Upper lobe of left lung (tissue), 4 donors: ENCODE results near the gene ACER2.

ENCODE experiments used
- EP300 ChIP-seq, 4 donors: sonication (generic); formaldehyde crosslinking; IDR thresholded peaks; one replicate each; pipeline ENCODE4 v1.5.1; 2017; ENCODE audit warnings: antibody characterized with exemption in 4 of 4, control low read depth in 2 of 4
- POLR2A ChIP-seq, 4 donors: fragments of 450-650 bp; IDR thresholded peaks; one replicate each; pipeline ENCODE4 v1.5.1; 2016 to 2017; ENCODE audit warnings: antibody characterized with exemption in 4 of 4, mild to moderate bottlenecking in 2 of 4
- POLR2AphosphoS5 ChIP-seq, 2 donors: sonication (generic); formaldehyde crosslinking; IDR thresholded peaks; one replicate each; pipeline ENCODE4 v1.5.1; 2017; ENCODE audit warnings: antibody characterized with exemption in 2 of 2
- TF ChIP-seq, protein P1 (sequence below), 6 experiments: fragments of 450-650 bp in 4 of 6; fragments of 200-600 bp in 2 of 6; sonication (generic) in 2 of 6; IDR thresholded peaks; one replicate each; pipeline ENCODE4 v1.5.1; 2016 to 2019; ENCODE audit warnings: antibody characterized with exemption in 6 of 6

DNA sequence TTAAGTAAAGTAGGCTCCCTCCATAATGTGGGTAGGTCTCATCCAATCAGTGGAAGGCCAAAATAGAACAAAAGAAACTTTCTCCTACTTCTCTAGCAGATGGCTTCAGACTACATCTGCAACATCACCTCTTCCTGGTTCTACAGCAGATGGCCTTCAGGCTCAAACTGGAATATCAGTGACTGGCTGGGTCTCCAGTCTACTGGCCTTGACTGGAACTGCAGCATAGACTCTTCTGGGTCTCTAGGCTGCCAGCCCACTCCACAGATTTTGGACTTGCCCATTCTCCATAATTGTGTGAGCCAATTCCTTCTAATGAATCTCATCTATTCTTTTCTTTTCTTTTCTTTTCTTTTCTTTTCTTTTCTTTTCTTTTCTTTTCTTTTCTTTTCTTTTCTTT, 64.8 kb downstream of the ACER2 start:
- TF ChIP-seq POLR2A (IDR thresholded peaks at IDR 0.05) (no peak), EP300 (IDR thresholded peaks at IDR 0.05) (no peak), POLR2AphosphoS5 (IDR thresholded peaks at IDR 0.05) (no peak)
- TF ChIP-seq, protein P1, sequence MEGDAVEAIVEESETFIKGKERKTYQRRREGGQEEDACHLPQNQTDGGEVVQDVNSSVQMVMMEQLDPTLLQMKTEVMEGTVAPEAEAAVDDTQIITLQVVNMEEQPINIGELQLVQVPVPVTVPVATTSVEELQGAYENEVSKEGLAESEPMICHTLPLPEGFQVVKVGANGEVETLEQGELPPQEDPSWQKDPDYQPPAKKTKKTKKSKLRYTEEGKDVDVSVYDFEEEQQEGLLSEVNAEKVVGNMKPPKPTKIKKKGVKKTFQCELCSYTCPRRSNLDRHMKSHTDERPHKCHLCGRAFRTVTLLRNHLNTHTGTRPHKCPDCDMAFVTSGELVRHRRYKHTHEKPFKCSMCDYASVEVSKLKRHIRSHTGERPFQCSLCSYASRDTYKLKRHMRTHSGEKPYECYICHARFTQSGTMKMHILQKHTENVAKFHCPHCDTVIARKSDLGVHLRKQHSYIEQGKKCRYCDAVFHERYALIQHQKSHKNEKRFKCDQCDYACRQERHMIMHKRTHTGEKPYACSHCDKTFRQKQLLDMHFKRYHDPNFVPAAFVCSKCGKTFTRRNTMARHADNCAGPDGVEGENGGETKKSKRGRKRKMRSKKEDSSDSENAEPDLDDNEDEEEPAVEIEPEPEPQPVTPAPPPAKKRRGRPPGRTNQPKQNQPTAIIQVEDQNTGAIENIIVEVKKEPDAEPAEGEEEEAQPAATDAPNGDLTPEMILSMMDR (IDR thresholded peaks at IDR 0.05) = no peak
